ENCODE data around the gene KCNK13.
"Not testable (repeated sequence)": the region's sequence is repeated elsewhere in the genome, so short reads cannot be mapped to it uniquely, and the experiment has no call there.

KCNK13 gene

GRCh38 chr14:90061685-90062126 is at the start of gene KCNK13:
Gene KCNK13 (plus strand): TSS chr14:90061994. CDS start chr14:90062206, 212 bp downstream.
- FAIRE-seq = no peak
- no peak for DNase-seq (ENCODE audit: insufficient read length, low spot score)
- TF ChIP-seq POLR2A (IDR thresholded peaks at IDR 0.05; ENCODE audit: low read depth, low read length) = no peak

GRCh38 chr14:90017371-90017770 is 44.4 kb upstream of the KCNK13 start:
- FAIRE-seq = no peak
- DNase-seq (ENCODE audit: insufficient read length, low spot score) = no peak
- no peak for TF ChIP-seq POLR2A (IDR thresholded peaks at IDR 0.05; ENCODE audit: low read depth, low read length)

GRCh38 chr14:90019824-90020523 is 41.8 kb upstream of the KCNK13 start:
- DNase-seq (ENCODE audit: insufficient read length, low spot score) = no peak
- no peak for TF ChIP-seq POLR2A (IDR thresholded peaks at IDR 0.05; ENCODE audit: low read depth, low read length)
- no peak for FAIRE-seq

- no peak for TF ChIP-seq POLR2A (IDR thresholded peaks at IDR 0.05; ENCODE audit: low read depth, low read length)
- DNase-seq (ENCODE audit: insufficient read length, low spot score) (no peak), FAIRE-seq (no peak)
These were observed 38.5 kb upstream of the KCNK13 start for GRCh38 chr14:90023176-90023896.

GRCh38 chr14:90024910-90025309 is 36.9 kb upstream of the KCNK13 start:
- no peak for TF ChIP-seq POLR2A (IDR thresholded peaks at IDR 0.05; ENCODE audit: low read depth, low read length)
- no peak for DNase-seq (ENCODE audit: insufficient read length, low spot score)
- no peak for FAIRE-seq

- not testable (repeated sequence) for DNase-seq (ENCODE audit: insufficient read length, low spot score); FAIRE-seq
These were observed 35.2 kb upstream of the KCNK13 start for GRCh38 chr14:90026608-90027007.

GRCh38 chr14:90027842-90028241 is 34.0 kb upstream of the KCNK13 start:
- DNase-seq (ENCODE audit: insufficient read length, low spot score) = no peak
- TF ChIP-seq POLR2A (IDR thresholded peaks at IDR 0.05; ENCODE audit: low read depth, low read length) = no peak
- no peak for FAIRE-seq

- FAIRE-seq = no peak
- DNase-seq (ENCODE audit: insufficient read length, low spot score) = no peak
- TF ChIP-seq POLR2A (IDR thresholded peaks at IDR 0.05; ENCODE audit: low read depth, low read length) = no peak
These were observed 27.6 kb upstream of the KCNK13 start for GRCh38 chr14:90034156-90034555.

GRCh38 chr14:90034835-90035525 is 26.8 kb upstream of the KCNK13 start:
- TF ChIP-seq POLR2A (IDR thresholded peaks at IDR 0.05; ENCODE audit: low read depth, low read length) = no peak
- no peak for FAIRE-seq
- no peak for DNase-seq (ENCODE audit: insufficient read length, low spot score)

GRCh38 chr14:90039253-90040010 is 22.4 kb upstream of the KCNK13 start:
- FAIRE-seq (no peak), DNase-seq (ENCODE audit: insufficient read length, low spot score) (no peak)
- TF ChIP-seq POLR2A (IDR thresholded peaks at IDR 0.05; ENCODE audit: low read depth, low read length) = no peak

GRCh38 chr14:90040411-90040810 is 21.4 kb upstream of the KCNK13 start:
- no peak for TF ChIP-seq POLR2A (IDR thresholded peaks at IDR 0.05; ENCODE audit: low read depth, low read length)
- DNase-seq (ENCODE audit: insufficient read length, low spot score) = no peak
- FAIRE-seq = no peak

- no peak for FAIRE-seq
These were observed 19.1 kb upstream of the KCNK13 start for GRCh38 chr14:90042496-90043252.

GRCh38 chr14:90045616-90046015 is 16.2 kb upstream of the KCNK13 start:
- no peak for TF ChIP-seq POLR2A (IDR thresholded peaks at IDR 0.05; ENCODE audit: low read depth, low read length)
- DNase-seq (ENCODE audit: insufficient read length, low spot score) (no peak), FAIRE-seq (no peak)

More at GRCh38 chr14:90042496-90043252, 19.1 kb upstream of the KCNK13 start:
- DNase-seq (ENCODE audit: insufficient read length, low spot score) = no peak
- no peak for TF ChIP-seq POLR2A (IDR thresholded peaks at IDR 0.05; ENCODE audit: low read depth, low read length)

Measured in H54 (cell line).